ENCODE data around the gene SERPINA10. TPM values are rescaled to one million over a fixed set of nuclear protein-coding genes. Genes with fewer than 3 reads are reported as not detected.

Gene SERPINA10
- total RNA-seq = not detected in 2 replicates

GRCh38 chr14:94292872-94293577 lies at the start of gene SERPINA10:
SERPINA10 (minus strand) TSS chr14:94293268; CDS start chr14:94290593, 2,675 bp downstream.

GRCh38 chr14:94322648-94323570 lies 29.8 kb upstream of the SERPINA10 start, which contains the start of gene SERPINA6:
SERPINA6 (minus strand) TSS chr14:94323336; CDS start chr14:94314648, 8,688 bp downstream.

Other genes with a start within 250 kb of the SERPINA10 start
- gene DDX24, start 212.1 kb downstream of the SERPINA10 start, total RNA-seq = 94.9 and 110 TPM in 2 replicates
- 13.1 and 13.6 TPM in 2 replicates for gene IFI27L1, start 212.0 kb downstream of the SERPINA10 start, total RNA-seq
- gene IFI27, start 182.5 kb downstream of the SERPINA10 start, total RNA-seq = 168 and 327 TPM in 2 replicates
- 110 and 129 TPM in 2 replicates for gene IFI27L2, start 163.7 kb downstream of the SERPINA10 start, total RNA-seq
- 0.85 TPM in 1 of 2 replicates, not detected in the other for gene PPP4R4, start 118.9 kb downstream of the SERPINA10 start, total RNA-seq
- not detected in 2 replicates for gene SERPINA6, start 30.1 kb upstream of the SERPINA10 start, total RNA-seq
- gene SERPINA2, start 73.4 kb upstream of the SERPINA10 start, total RNA-seq = not detected in 2 replicates
- not detected in 2 replicates for gene SERPINA1, start 95.3 kb upstream of the SERPINA10 start, total RNA-seq
- gene SERPINA11, start 159.5 kb upstream of the SERPINA10 start, total RNA-seq = not detected in 2 replicates
- gene SERPINA9, start 182.9 kb upstream of the SERPINA10 start, total RNA-seq = 0.09 TPM in 1 of 2 replicates, not detected in the other
- not detected in 2 replicates for gene SERPINA12, start 216.2 kb upstream of the SERPINA10 start, total RNA-seq